GM12872 (cell line): ENCODE data around the gene DMAC2L.

Experiments used
- TF ChIP-seq, protein P1 (sequence below): IDR thresholded peaks from 3 replicates; pipeline ENCODE4 v1.5.1; 2011; ENCODE audit warnings: low read depth, mild to moderate bottlenecking, low read length, moderate library complexity; ENCODE audit not compliant: insufficient read depth

DMAC2L gene

DNA sequence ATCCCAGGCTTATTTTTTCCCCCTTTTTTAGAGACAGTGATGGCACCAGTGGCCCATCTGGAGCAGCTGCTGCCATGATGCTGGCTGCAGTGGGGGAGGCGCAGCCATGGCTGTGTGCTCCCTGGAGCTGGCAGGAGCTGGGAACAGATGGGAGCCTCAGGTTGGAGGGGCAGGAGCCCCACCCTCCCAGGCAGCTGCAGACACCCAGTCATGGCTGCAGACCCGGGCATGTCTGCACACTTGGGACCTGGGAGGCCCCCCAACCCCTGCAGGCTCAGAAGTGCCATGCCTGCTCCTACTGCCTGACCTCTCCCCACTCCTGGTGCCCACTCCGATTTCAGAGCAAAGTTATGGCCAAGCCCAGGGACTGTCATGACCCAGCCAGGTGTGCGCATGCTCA is 59.4 kb downstream of the DMAC2L start:
- TF ChIP-seq, protein P1, sequence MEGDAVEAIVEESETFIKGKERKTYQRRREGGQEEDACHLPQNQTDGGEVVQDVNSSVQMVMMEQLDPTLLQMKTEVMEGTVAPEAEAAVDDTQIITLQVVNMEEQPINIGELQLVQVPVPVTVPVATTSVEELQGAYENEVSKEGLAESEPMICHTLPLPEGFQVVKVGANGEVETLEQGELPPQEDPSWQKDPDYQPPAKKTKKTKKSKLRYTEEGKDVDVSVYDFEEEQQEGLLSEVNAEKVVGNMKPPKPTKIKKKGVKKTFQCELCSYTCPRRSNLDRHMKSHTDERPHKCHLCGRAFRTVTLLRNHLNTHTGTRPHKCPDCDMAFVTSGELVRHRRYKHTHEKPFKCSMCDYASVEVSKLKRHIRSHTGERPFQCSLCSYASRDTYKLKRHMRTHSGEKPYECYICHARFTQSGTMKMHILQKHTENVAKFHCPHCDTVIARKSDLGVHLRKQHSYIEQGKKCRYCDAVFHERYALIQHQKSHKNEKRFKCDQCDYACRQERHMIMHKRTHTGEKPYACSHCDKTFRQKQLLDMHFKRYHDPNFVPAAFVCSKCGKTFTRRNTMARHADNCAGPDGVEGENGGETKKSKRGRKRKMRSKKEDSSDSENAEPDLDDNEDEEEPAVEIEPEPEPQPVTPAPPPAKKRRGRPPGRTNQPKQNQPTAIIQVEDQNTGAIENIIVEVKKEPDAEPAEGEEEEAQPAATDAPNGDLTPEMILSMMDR = no peak

DNA sequence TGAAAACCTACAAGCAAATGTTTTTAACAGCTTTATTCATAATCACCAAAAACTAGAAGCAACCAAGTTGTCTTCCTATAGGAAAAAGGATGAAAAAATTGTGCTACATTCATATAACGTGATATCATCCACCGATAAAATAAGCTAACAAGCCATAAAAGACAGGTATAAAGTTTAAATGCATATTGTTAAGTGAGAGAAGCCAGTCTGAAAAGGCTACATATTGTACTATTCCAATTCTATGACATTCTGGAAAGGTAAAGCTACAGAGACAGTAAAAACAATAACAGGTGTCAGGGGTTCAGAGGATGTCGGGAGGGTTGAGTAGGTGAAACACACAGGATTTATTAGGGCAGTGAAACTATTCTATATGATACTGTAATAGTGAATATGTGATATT is 61.8 kb downstream of the DMAC2L start:
- TF ChIP-seq, protein P1 = no peak

DNA sequence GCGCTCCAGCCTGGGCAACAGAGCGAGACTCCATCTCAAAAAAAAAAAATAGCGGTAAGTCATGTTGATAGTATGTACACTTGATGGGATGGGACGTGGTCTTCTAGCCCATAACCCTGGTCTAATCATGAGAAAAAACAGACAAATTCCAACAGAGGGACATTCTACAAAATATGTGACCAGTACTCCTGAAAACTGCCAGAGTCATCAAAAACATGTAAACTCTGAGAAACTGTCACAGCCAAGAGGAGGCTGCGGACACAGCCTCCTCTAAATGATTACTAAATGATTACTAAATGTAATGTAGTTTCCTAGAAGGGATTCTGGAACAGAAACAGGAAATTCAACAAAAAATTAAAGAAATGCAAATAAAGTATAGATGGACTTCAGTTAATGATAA is 63.6 kb downstream of the DMAC2L start:
- TF ChIP-seq, protein P1 = no peak
